Measurements from ENCODE around the gene E2F7. TPM values are rescaled to one million over a fixed set of nuclear protein-coding genes. Genes with fewer than 3 reads are reported as not detected.

E2F7 gene
- total and polyA plus RNA-seq, 2 experiments from 2014 or later, result 31.8 to 40.3 TPM

DNA sequence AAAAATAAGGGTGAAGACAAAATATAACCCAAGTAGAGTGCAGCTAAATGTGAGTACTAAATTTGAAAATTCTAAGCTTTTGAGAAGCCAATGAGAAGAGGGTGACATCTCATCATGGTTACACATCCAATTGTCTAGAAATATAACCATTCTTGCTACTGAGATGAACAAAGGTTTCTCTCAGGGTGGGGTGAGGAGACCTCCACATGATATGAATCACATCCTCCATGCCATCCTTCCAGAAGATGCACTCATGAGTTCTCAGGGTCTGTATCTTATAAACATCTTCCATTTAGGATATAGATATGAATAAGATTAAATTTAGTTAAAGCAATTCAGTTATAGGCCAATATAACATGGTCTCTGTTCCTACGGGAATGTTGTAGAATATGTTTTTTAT, 38.9 kb upstream of the E2F7 start:
- H3K36me3 Mint-ChIP-seq (ENCODE audit: low read depth), result no peaks in the 10 kb centered on the region
- Histone ChIP-seq H2AFZ (no peak overlapping the region), H3K27me3 (ENCODE audit: insufficient read depth) (no peaks in the 10 kb centered on the region), H3K4me1 (ENCODE audit: insufficient read depth) (no peaks in the 10 kb centered on the region; the same call in 1 of the 2 replicates), H3K4me2 (no peak overlapping the region), H3K4me3 (no peak overlapping the region), H3K9me2 (ENCODE audit: insufficient read depth) (no peaks in the 10 kb centered on the region; the same call in 1 of the 2 replicates), H3K79me2 (replicated peaks; ENCODE audit: insufficient read depth) (no peaks in the 10 kb centered on the region), H3K27ac (ENCODE audit: low read depth) (no peak overlapping the region), H4K20me1 (replicated peaks; ENCODE audit: insufficient read depth) (no peaks in the 10 kb centered on the region), H3K36me3 (ENCODE audit: insufficient read depth) (no peaks in the 10 kb centered on the region), H3F3A (replicated peaks; ENCODE audit: low read depth) (no peaks in the 10 kb centered on the region)
- ATAC-seq (no peak), DNase-seq (ENCODE audit: low spot score) (no peak)
- H3K4me3 Mint-ChIP-seq, result no peak overlapping the region
- H3K27ac Mint-ChIP-seq, result no peak overlapping the region
- H3K27me3 Mint-ChIP-seq (ENCODE audit: insufficient read depth, low read depth, poor library complexity), result no peaks in the 10 kb centered on the region
- TF ChIP-seq, protein P1, sequence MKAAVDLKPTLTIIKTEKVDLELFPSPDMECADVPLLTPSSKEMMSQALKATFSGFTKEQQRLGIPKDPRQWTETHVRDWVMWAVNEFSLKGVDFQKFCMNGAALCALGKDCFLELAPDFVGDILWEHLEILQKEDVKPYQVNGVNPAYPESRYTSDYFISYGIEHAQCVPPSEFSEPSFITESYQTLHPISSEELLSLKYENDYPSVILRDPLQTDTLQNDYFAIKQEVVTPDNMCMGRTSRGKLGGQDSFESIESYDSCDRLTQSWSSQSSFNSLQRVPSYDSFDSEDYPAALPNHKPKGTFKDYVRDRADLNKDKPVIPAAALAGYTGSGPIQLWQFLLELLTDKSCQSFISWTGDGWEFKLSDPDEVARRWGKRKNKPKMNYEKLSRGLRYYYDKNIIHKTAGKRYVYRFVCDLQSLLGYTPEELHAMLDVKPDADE (IDR thresholded peaks at IDR 0.05), result no peak
- TF ChIP-seq NANOG (IDR thresholded peaks at IDR 0.05; ENCODE audit: borderline replicate concordance) (no peak), ZNF114 (CRISPR knock-in tag; IDR thresholded peaks at IDR 0.05) (no peak), EZH2 (IDR thresholded peaks at IDR 0.05; ENCODE audit: low read depth, unreplicated experiment) (no peak), POLR2AphosphoS5 (IDR thresholded peaks at IDR 0.05; ENCODE audit: low read depth) (no peak), STAT1 (IDR thresholded peaks at IDR 0.05; ENCODE audit: unreplicated experiment) (no peak), CREB1 (CRISPR knock-in tag; IDR thresholded peaks at IDR 0.05; ENCODE audit: low read depth) (no peak), EZH2phosphoT487 (IDR thresholded peaks at IDR 0.05; ENCODE audit: unreplicated experiment) (no peak), ZNF331 (CRISPR knock-in tag; IDR thresholded peaks at IDR 0.05; ENCODE audit: low read depth) (no peak), JUNB (IDR thresholded peaks at IDR 0.05; ENCODE audit: unreplicated experiment) (no peak)
- TF ChIP-seq, protein P2, sequence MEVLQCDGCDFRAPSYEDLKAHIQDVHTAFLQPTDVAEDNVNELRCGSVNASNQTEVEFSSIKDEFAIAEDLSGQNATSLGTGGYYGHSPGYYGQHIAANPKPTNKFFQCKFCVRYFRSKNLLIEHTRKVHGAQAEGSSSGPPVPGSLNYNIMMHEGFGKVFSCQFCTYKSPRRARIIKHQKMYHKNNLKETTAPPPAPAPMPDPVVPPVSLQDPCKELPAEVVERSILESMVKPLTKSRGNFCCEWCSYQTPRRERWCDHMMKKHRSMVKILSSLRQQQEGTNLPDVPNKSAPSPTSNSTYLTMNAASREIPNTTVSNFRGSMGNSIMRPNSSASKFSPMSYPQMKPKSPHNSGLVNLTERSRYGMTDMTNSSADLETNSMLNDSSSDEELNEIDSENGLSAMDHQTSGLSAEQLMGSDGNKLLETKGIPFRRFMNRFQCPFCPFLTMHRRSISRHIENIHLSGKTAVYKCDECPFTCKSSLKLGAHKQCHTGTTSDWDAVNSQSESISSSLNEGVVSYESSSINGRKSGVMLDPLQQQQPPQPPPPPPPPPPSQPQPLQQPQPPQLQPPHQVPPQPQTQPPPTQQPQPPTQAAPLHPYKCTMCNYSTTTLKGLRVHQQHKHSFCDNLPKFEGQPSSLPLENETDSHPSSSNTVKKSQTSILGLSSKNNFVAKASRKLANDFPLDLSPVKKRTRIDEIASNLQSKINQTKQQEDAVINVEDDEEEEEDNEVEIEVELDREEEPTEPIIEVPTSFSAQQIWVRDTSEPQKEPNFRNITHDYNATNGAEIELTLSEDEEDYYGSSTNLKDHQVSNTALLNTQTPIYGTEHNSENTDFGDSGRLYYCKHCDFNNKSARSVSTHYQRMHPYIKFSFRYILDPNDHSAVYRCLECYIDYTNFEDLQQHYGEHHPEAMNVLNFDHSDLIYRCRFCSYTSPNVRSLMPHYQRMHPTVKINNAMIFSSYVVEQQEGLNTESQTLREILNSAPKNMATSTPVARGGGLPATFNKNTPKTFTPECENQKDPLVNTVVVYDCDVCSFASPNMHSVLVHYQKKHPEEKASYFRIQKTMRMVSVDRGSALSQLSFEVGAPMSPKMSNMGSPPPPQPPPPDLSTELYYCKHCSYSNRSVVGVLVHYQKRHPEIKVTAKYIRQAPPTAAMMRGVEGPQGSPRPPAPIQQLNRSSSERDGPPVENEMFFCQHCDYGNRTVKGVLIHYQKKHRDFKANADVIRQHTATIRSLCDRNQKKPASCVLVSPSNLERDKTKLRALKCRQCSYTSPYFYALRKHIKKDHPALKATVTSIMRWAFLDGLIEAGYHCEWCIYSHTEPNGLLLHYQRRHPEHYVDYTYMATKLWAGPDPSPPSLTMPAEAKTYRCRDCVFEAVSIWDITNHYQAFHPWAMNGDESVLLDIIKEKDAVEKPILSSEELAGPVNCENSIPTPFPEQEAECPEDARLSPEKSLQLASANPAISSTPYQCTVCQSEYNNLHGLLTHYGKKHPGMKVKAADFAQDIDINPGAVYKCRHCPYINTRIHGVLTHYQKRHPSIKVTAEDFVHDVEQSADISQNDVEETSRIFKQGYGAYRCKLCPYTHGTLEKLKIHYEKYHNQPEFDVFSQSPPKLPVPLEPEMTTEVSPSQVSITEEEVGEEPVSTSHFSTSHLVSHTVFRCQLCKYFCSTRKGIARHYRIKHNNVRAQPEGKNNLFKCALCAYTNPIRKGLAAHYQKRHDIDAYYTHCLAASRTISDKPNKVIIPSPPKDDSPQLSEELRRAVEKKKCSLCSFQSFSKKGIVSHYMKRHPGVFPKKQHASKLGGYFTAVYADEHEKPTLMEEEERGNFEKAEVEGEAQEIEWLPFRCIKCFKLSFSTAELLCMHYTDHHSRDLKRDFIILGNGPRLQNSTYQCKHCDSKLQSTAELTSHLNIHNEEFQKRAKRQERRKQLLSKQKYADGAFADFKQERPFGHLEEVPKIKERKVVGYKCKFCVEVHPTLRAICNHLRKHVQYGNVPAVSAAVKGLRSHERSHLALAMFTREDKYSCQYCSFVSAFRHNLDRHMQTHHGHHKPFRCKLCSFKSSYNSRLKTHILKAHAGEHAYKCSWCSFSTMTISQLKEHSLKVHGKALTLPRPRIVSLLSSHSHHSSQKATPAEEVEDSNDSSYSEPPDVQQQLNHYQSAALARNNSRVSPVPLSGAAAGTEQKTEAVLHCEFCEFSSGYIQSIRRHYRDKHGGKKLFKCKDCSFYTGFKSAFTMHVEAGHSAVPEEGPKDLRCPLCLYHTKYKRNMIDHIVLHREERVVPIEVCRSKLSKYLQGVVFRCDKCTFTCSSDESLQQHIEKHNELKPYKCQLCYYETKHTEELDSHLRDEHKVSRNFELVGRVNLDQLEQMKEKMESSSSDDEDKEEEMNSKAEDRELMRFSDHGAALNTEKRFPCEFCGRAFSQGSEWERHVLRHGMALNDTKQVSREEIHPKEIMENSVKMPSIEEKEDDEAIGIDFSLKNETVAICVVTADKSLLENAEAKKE (CRISPR knock-in tag; IDR thresholded peaks at IDR 0.05), result no peak
- TF ChIP-seq, protein P3, sequence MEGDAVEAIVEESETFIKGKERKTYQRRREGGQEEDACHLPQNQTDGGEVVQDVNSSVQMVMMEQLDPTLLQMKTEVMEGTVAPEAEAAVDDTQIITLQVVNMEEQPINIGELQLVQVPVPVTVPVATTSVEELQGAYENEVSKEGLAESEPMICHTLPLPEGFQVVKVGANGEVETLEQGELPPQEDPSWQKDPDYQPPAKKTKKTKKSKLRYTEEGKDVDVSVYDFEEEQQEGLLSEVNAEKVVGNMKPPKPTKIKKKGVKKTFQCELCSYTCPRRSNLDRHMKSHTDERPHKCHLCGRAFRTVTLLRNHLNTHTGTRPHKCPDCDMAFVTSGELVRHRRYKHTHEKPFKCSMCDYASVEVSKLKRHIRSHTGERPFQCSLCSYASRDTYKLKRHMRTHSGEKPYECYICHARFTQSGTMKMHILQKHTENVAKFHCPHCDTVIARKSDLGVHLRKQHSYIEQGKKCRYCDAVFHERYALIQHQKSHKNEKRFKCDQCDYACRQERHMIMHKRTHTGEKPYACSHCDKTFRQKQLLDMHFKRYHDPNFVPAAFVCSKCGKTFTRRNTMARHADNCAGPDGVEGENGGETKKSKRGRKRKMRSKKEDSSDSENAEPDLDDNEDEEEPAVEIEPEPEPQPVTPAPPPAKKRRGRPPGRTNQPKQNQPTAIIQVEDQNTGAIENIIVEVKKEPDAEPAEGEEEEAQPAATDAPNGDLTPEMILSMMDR (conservative IDR thresholded peaks at IDR 0.05; ENCODE audit: low read depth in 2 of 2), result no peak
- TF ChIP-seq, protein P4, sequence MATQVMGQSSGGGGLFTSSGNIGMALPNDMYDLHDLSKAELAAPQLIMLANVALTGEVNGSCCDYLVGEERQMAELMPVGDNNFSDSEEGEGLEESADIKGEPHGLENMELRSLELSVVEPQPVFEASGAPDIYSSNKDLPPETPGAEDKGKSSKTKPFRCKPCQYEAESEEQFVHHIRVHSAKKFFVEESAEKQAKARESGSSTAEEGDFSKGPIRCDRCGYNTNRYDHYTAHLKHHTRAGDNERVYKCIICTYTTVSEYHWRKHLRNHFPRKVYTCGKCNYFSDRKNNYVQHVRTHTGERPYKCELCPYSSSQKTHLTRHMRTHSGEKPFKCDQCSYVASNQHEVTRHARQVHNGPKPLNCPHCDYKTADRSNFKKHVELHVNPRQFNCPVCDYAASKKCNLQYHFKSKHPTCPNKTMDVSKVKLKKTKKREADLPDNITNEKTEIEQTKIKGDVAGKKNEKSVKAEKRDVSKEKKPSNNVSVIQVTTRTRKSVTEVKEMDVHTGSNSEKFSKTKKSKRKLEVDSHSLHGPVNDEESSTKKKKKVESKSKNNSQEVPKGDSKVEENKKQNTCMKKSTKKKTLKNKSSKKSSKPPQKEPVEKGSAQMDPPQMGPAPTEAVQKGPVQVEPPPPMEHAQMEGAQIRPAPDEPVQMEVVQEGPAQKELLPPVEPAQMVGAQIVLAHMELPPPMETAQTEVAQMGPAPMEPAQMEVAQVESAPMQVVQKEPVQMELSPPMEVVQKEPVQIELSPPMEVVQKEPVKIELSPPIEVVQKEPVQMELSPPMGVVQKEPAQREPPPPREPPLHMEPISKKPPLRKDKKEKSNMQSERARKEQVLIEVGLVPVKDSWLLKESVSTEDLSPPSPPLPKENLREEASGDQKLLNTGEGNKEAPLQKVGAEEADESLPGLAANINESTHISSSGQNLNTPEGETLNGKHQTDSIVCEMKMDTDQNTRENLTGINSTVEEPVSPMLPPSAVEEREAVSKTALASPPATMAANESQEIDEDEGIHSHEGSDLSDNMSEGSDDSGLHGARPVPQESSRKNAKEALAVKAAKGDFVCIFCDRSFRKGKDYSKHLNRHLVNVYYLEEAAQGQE (IDR thresholded peaks at IDR 0.05; ENCODE audit: unreplicated experiment), result no peak
- no peaks in the 10 kb centered on the region for H3K9me3 Mint-ChIP-seq
- H3K4me1 Mint-ChIP-seq, result peaks cover 2% of the 10 kb centered on the region; the same call in 2 of the 3 replicates

Data from GM23338 (cell line).